Left kidney (tissue), 2 donors: ENCODE measurements around the gene PRPF38A. TPM values are rescaled to one million over a fixed set of nuclear protein-coding genes. Genes with fewer than 3 reads are reported as not detected.

Experiments
- DNase-seq: peaks from one replicate; pipeline ENCODE4 v3.0.0-alpha.2; 2013
- polyA plus RNA-seq: library from polyadenylated mRNA; unstranded; fragments of 120-200 nt; gene quantifications from one replicate; pipeline ENCODE4 v1.2.1, GENCODE V29; 2013; ENCODE audit not compliant: insufficient read length

The PRPF38A gene
- polyA plus RNA-seq, 1 donor, result 84.6 TPM

DNA sequence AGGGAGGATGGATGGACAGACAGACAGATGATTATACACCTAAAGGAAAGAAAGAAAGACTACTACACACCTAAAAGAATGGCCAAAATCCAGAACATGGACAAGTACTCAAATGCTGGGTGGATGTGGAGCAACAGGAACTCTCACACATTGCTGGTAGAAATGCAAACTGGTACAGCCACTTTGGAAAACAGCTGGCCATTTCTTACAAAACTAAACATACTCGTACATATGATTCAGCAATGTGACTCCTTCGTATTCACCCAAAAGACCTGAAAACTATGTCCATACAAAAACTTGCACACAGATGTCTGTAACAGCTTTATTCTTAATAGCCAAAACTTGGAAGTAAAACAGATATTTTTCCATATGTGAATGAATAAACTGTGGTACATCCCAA is 51.3 kb downstream of the PRPF38A start:
- no peak for DNase-seq

- no peak for DNase-seq
Measured at GRCh38 chr1:52460694-52461093, 56.3 kb downstream of the PRPF38A start.

DNA sequence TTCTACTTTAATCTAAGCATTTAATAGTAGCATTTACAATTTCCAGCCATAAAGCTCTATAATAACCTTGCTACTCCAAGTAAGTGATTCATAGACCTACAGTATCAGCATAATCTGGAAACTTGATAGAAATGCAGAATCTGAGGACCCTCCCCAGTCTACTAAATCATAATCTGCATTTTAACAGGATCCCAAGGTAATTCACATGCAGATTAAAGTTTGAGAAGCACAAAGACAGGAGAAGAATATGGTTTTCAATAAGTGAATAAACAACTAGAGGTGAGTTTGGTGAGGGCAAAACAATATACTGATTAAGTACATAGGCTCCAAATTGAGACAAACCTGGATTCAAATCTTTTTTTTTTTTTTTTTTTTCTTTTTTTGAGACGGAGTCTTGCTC is 57.4 kb downstream of the PRPF38A start:
- no peak for DNase-seq

GRCh38 chr1:52463891-52464290 is 59.5 kb downstream of the PRPF38A start:
- DNase-seq, result no peak

- no peak for DNase-seq
Measured at GRCh38 chr1:52469108-52469507, 64.7 kb downstream of the PRPF38A start.

Other genes starting within 250 kb of the PRPF38A start
- 37.8 TPM for gene CC2D1B, start 38.4 kb upstream of the PRPF38A start, polyA plus RNA-seq
- 10.4 TPM for gene ORC1, start 179 bp upstream of the PRPF38A start, polyA plus RNA-seq
- 136 TPM for gene TUT4, start 148.5 kb downstream of the PRPF38A start, polyA plus RNA-seq
- 69.1 TPM for gene GPX7, start 197.8 kb downstream of the PRPF38A start, polyA plus RNA-seq
- 2.2 TPM for gene SHISAL2A, start 228.6 kb downstream of the PRPF38A start, polyA plus RNA-seq